GM23338 (cell line): ENCODE measurements around the gene OSCAR. TPM values are rescaled to one million over a fixed set of nuclear protein-coding genes. Genes with fewer than 3 reads are reported as not detected.

Experiments used
- ATAC-seq: fragments of 200-7000 bp; cut with Tn5 transposase; 3 replicates; pipeline ENCODE4 v1.9.1; 2020
- DNase-seq: peaks from one replicate; pipeline ENCODE4 v3.0.0-alpha.2; 2015; ENCODE audit warnings: low spot score
- H2AFZ ChIP-seq: fragments of 200-600 bp; sonication (generic); 2 replicates; pipeline ENCODE4 v1.8.0; 2016; ENCODE audit warnings: antibody characterized with exemption, mild to moderate bottlenecking, moderate library complexity
- H3F3A ChIP-seq: fragments of 200-600 bp; sonication (generic); replicated peaks from 2 replicates; pipeline ENCODE4 v1.8.0; 2017; ENCODE audit warnings: antibody characterized with exemption, mixed run types, low read depth
- H3K27ac ChIP-seq: fragments of 200-600 bp; sonication (generic); 2 replicates; pipeline ENCODE4 v1.6.1; 2016; ENCODE audit warnings: low read depth
- H3K27me3 ChIP-seq: fragments of 200-600 bp; sonication (generic); 2 replicates; pipeline ENCODE4 v1.8.0; 2016; ENCODE audit warnings: mild to moderate bottlenecking, mixed run types, moderate library complexity; ENCODE audit not compliant: insufficient read depth
- H3K36me3 ChIP-seq: fragments of 200-600 bp; sonication (generic); 2 replicates; pipeline ENCODE4 v1.8.0; 2016; ENCODE audit warnings: mild to moderate bottlenecking; ENCODE audit not compliant: insufficient read depth
- H3K4me1 ChIP-seq: fragments of 200-600 bp; sonication (generic); 2 replicates; pipeline ENCODE4 v1.8.0; 2016; ENCODE audit warnings: mild to moderate bottlenecking, moderate library complexity; ENCODE audit not compliant: insufficient read depth
- H3K4me2 ChIP-seq: fragments of 200-600 bp; sonication (generic); 2 replicates; pipeline ENCODE4 v1.7.1; 2017; ENCODE audit warnings: mixed run types
- H3K4me3 ChIP-seq: fragments of 200-600 bp; sonication (generic); 2 replicates; pipeline ENCODE4 v1.6.1; 2016; ENCODE audit warnings: mixed run types
- H3K79me2 ChIP-seq: fragments of 200-600 bp; sonication (generic); replicated peaks from 2 replicates; pipeline ENCODE4 v1.8.0; 2017; ENCODE audit warnings: mild to moderate bottlenecking; ENCODE audit not compliant: insufficient read depth
- H3K9me2 ChIP-seq: fragments of 200-600 bp; sonication (generic); 2 replicates; pipeline ENCODE4 v1.8.0; 2017; ENCODE audit not compliant: insufficient read depth
- H4K20me1 ChIP-seq: fragments of 200-600 bp; sonication (generic); replicated peaks from 2 replicates; pipeline ENCODE4 v1.8.0; 2017; ENCODE audit warnings: mild to moderate bottlenecking; ENCODE audit not compliant: insufficient read depth
- H3K27ac Mint-ChIP-seq: 2 replicates; pipeline ENCODE4 v1.8.0; 2020; ENCODE audit warnings: inconsistent platforms, mild to moderate bottlenecking, moderate library complexity, mixed read lengths
- H3K27me3 Mint-ChIP-seq: 3 replicates; pipeline ENCODE4 v1.8.0; 2022; ENCODE audit warnings: low read depth, mild to moderate bottlenecking, moderate library complexity, mixed read lengths, inconsistent platforms; ENCODE audit not compliant: insufficient read depth, poor library complexity
- H3K36me3 Mint-ChIP-seq: 3 replicates; pipeline ENCODE4 v1.8.0; 2021; ENCODE audit warnings: low read depth, mild to moderate bottlenecking, inconsistent platforms, moderate library complexity, mixed read lengths
- H3K4me1 Mint-ChIP-seq: 3 replicates; pipeline ENCODE4 v1.8.0; 2020; ENCODE audit warnings: mild to moderate bottlenecking, inconsistent platforms, mixed read lengths
- H3K4me3 Mint-ChIP-seq: 3 replicates; pipeline ENCODE4 v1.8.0; 2021; ENCODE audit warnings: moderate library complexity, mild to moderate bottlenecking, inconsistent platforms, mixed read lengths
- H3K9me3 Mint-ChIP-seq: 3 replicates; pipeline ENCODE4 v1.8.0; 2020; ENCODE audit warnings: moderate library complexity, mild to moderate bottlenecking, inconsistent platforms, mixed read lengths
- CREB1 ChIP-seq: fragments of 250-450 bp; sonication (Bioruptor Pico); IDR thresholded peaks from 2 replicates; pipeline ENCODE4 v1.5.0; 2020; ENCODE audit warnings: low read depth, mild to moderate bottlenecking, moderate library complexity
- CTCF ChIP-seq, 2 experiments: fragments of 200-600 bp in 1 of 2; sonication (generic) in 1 of 2; conservative IDR thresholded peaks; 2 replicates each; pipeline versions ENCODE4 v1.5.1 to v1.6.1; 2016 to 2017; ENCODE audit warnings: antibody characterized with exemption in 2 of 2, low read depth in 2 of 2, mild to moderate bottlenecking in 2 of 2, moderate library complexity in 1 of 2
- ETS1 ChIP-seq: IDR thresholded peaks from 2 replicates; pipeline ENCODE4 v1.6.1; 2016; ENCODE audit warnings: antibody characterized with exemption
- EZH2 ChIP-seq: fragments of 200-600 bp; sonication (generic); IDR thresholded peaks from one replicate; pipeline ENCODE4 v1.8.0; 2017; ENCODE audit warnings: antibody characterized with exemption, mild to moderate bottlenecking, low read depth; ENCODE audit not compliant: unreplicated experiment
- EZH2phosphoT487 ChIP-seq: fragments of 200-600 bp; sonication (generic); IDR thresholded peaks from one replicate; pipeline ENCODE4 v1.8.1; 2018; ENCODE audit warnings: antibody characterized with exemption; ENCODE audit not compliant: unreplicated experiment
- JUNB ChIP-seq: IDR thresholded peaks from one replicate; pipeline ENCODE4 v1.6.1; 2016; ENCODE audit warnings: antibody characterized with exemption; ENCODE audit not compliant: unreplicated experiment
- POLR2AphosphoS5 ChIP-seq: IDR thresholded peaks from 2 replicates; pipeline ENCODE4 v1.6.1; 2016; ENCODE audit warnings: antibody characterized with exemption, low read depth
- REST ChIP-seq: IDR thresholded peaks from one replicate; pipeline ENCODE4 v1.6.1; 2018; ENCODE audit warnings: antibody characterized with exemption; ENCODE audit not compliant: unreplicated experiment
- STAT1 ChIP-seq: IDR thresholded peaks from one replicate; pipeline ENCODE4 v1.6.1; 2016; ENCODE audit warnings: antibody characterized with exemption; ENCODE audit not compliant: unreplicated experiment
- ZNF114 ChIP-seq: fragments of 250-450 bp; sonication (Bioruptor Pico); IDR thresholded peaks from 2 replicates; pipeline ENCODE4 v1.5.0; 2020; ENCODE audit warnings: mild to moderate bottlenecking, moderate library complexity
- ZNF331 ChIP-seq: fragments of 250-450 bp; sonication (Bioruptor Pico); IDR thresholded peaks from 2 replicates; pipeline ENCODE4 v1.5.0; 2020; ENCODE audit warnings: low read depth, mild to moderate bottlenecking, moderate library complexity
- ZNF462 ChIP-seq: fragments of 250-450 bp; sonication (Bioruptor Pico); IDR thresholded peaks from 2 replicates; pipeline ENCODE4 v1.5.0; 2020; ENCODE audit warnings: mild to moderate bottlenecking, moderate library complexity
- polyA plus RNA-seq: library from polyadenylated mRNA; unstranded; fragments of >200 nt; fragmentation: Nextera tagmentation; extraction: Ambion mirVana; gene quantifications from 2 replicates; pipeline ENCODE4 v1.2.1, GENCODE V29; 2016
- total RNA-seq: library from RNA; depleted of rRNA; stranded (reverse); fragments of >200 nt; shearing (Covaris generic); gene quantifications from 2 replicates; pipeline ENCODE4 v1.2.3, GENCODE V29; 2014

Gene OSCAR
- total and polyA plus RNA-seq, 2 experiments from 2014 or later: 0.31 to 1.6 TPM

GRCh38 chr19:54133957-54134590, 33.5 kb upstream of the OSCAR start:
- peaks cover 15% of the 10 kb centered on the region for H3K4me1 Mint-ChIP-seq
- H3K4me3 ChIP-seq: 0 out of 2 replicates have a peak overlapping the region, but pooled peaks have one; percentile 20
- peaks cover 7% of the 10 kb centered on the region for H3K9me3 Mint-ChIP-seq
- peak overlapping the region; percentile 32; the same call in 1 of the 3 replicates for H3K4me3 Mint-ChIP-seq
- peak overlapping the region; percentile 55 for H3K4me2 ChIP-seq
- H3K79me2 ChIP-seq: peaks cover 11% of the 10 kb centered on the region
- ATAC-seq (no peak), DNase-seq (peak; percentile 69)
- no peaks in the 10 kb centered on the region for H3K27me3 ChIP-seq
- peaks cover 13% of the 10 kb centered on the region for H3F3A ChIP-seq
- H3K27me3 Mint-ChIP-seq: peaks cover 22% of the 10 kb centered on the region
- H3K36me3 ChIP-seq: no peaks in the 10 kb centered on the region
- TF ChIP-seq EZH2phosphoT487 (no peak), JUNB (no peak), STAT1 (no peak), CREB1 (CRISPR knock-in tag) (no peak), REST (no peak), ZNF462 (no peak), CTCF (conservative IDR thresholded peaks at IDR 0.05; ENCODE audit: low read depth in 2 of 2) (no peak), ZNF114 (CRISPR knock-in tag) (no peak), ZNF331 (CRISPR knock-in tag) (no peak), EZH2 (no peak), POLR2AphosphoS5 (no peak), ETS1 (no peak)
- H3K27ac ChIP-seq: peak overlapping the region; percentile 97
- peak overlapping the region; percentile 35; the same call in 1 of the 2 replicates for H3K27ac Mint-ChIP-seq
- no peaks in the 10 kb centered on the region for H3K9me2 ChIP-seq
- peaks cover 6% of the 10 kb centered on the region for H4K20me1 ChIP-seq
- H3K36me3 Mint-ChIP-seq: peaks cover 30% of the 10 kb centered on the region
- H3K4me1 ChIP-seq: peaks cover 7% of the 10 kb centered on the region
- no peak overlapping the region for H2AFZ ChIP-seq
